ENCODE measurements around the gene BST2. TPM values are rescaled to one million over a fixed set of nuclear protein-coding genes. Genes with fewer than 3 reads are reported as not detected.

BST2 gene
- total and polyA plus RNA-seq, 9 of the 15 experiments (the other 6 are each of a cell fraction or from before 2014, with no cell fraction given) = 11.2 to 232 (median 151) TPM

DNA sequence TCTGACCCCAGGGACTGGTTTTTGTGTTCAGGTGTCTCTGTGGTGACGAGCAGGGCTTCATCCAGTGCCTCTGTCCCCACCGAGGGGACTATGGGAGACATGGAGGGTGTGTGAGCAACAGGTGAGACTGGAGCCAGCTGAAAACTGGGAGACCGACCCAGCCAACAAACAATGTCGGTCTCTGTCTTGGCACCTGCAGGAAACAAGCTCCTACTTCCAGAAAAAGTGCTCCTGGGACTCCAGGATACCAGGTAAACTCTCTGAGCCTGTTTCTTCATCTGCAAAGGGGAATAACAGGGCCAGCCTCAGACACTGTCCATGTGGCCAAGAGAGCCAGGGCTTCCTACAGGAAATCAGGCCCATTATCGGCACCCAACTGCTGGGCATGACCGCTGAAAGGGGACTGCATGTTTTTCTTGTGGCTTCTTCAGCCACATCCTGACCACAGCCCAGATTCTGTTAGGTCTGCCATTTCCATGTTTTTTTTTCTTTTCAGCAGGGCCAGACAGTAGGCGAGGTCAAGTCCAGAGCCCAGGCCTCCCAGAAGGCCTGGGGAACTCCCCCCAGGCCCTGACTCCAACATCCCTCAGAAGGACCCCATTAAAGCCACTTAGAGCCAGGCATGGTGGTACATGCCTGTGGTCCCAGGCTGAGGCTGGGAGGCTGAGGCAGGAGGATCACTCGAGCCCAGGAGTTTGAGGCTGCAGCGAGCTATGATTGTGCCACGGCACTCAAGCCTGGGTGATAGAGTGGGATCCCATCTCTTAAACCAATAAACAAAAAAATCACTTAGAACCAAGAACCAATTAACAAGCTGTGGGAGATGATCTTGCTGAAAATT is 836 bp upstream of the BST2 start (continued):
- TF ChIP-seq ZNF407 (IDR thresholded peaks at IDR 0.05; ENCODE audit: low read depth) (no peak), ZNF165 (CRISPR knock-in tag; IDR thresholded peaks at IDR 0.05; ENCODE audit: borderline replicate concordance) (no peak; the same call in 1 of the 2 replicates), LCOR (CRISPR knock-in tag; IDR thresholded peaks at IDR 0.05) (no peak), CTBP1 (IDR thresholded peaks at IDR 0.05; ENCODE audit: borderline replicate concordance) (no peak), MTA1 (IDR thresholded peaks at IDR 0.05; ENCODE audit: borderline replicate concordance) (no peak), ZNF639 (CRISPR knock-in tag; conservative IDR thresholded peaks at IDR 0.05 in 1 of 2, IDR thresholded peaks at IDR 0.05 in 1 of 2) (no peak), ZNF699 (CRISPR knock-in tag; IDR thresholded peaks at IDR 0.05; ENCODE audit: insufficient replicate concordance) (no peak), SMAD4 (CRISPR knock-in tag; conservative IDR thresholded peaks at IDR 0.05) (peak; percentile 70), ELF2 (CRISPR knock-in tag; IDR thresholded peaks at IDR 0.05) (no peak), POLR2A (conservative IDR thresholded peaks at IDR 0.05) (0 out of 2 replicates have a peak, but pooled peaks have one; percentile 22), SMAD1 (IDR thresholded peaks at IDR 0.05; ENCODE audit: low read depth, low read length, partially characterized antibody) (no peak), GABPA (tag; conservative IDR thresholded peaks at IDR 0.05; ENCODE audit: low read depth) (peak; percentile 32; the same call in 1 of the 2 replicates)
- TF ChIP-seq, protein P1, sequence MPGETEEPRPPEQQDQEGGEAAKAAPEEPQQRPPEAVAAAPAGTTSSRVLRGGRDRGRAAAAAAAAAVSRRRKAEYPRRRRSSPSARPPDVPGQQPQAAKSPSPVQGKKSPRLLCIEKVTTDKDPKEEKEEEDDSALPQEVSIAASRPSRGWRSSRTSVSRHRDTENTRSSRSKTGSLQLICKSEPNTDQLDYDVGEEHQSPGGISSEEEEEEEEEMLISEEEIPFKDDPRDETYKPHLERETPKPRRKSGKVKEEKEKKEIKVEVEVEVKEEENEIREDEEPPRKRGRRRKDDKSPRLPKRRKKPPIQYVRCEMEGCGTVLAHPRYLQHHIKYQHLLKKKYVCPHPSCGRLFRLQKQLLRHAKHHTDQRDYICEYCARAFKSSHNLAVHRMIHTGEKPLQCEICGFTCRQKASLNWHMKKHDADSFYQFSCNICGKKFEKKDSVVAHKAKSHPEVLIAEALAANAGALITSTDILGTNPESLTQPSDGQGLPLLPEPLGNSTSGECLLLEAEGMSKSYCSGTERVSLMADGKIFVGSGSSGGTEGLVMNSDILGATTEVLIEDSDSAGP (CRISPR knock-in tag; IDR thresholded peaks at IDR 0.05) = no peak
- TF ChIP-seq, protein P2, sequence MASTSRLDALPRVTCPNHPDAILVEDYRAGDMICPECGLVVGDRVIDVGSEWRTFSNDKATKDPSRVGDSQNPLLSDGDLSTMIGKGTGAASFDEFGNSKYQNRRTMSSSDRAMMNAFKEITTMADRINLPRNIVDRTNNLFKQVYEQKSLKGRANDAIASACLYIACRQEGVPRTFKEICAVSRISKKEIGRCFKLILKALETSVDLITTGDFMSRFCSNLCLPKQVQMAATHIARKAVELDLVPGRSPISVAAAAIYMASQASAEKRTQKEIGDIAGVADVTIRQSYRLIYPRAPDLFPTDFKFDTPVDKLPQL (IDR thresholded peaks at IDR 0.05; ENCODE audit: extremely low read depth, insufficient read length) = no peak
